ENCODE results near the gene HERC5.
A peak's percentile ranks its signal among the peaks of the same experiment; 100 is the strongest.
"Not testable (repeated sequence)": the region's sequence is repeated elsewhere in the genome, so short reads cannot be mapped to it uniquely, and the experiment has no call there.

The HERC5 gene

DNA sequence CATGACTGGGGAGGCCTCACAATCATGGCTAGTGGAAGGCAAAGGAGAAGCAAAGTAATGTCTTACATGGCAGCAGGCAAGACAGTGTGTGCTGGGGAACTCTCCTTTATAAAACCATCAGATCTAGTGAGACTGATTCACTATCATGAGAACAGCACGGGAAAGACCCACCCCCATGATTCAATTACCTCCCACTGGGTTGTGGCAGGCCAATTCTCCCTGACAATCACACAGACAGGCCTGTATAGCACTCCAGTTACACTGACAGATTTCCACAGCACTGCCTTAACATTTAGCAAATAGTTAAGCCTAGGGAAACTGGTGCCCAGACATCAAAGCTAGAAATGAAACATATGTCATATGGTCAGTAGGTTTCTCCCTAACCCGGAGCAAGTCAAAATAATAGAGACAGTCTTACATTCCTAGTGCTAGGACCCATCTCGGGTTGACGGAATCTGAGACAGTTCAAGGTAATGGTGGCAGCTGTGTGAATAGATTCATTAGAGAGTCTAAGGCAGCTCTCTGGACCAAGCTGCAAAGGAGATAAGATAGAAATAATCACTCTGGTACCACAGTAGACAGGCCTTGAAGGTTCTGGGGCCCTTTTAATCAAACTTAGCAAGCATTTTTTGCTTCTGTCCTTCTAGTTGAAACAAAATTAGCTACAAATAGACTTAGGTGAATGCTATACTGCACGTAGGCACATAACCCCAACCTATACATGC lies 9.4 kb upstream of the HERC5 start:
- no peak for TF ChIP-seq CTCF (conservative IDR thresholded peaks at IDR 0.05; ENCODE audit: low read depth, low read length)

DNA sequence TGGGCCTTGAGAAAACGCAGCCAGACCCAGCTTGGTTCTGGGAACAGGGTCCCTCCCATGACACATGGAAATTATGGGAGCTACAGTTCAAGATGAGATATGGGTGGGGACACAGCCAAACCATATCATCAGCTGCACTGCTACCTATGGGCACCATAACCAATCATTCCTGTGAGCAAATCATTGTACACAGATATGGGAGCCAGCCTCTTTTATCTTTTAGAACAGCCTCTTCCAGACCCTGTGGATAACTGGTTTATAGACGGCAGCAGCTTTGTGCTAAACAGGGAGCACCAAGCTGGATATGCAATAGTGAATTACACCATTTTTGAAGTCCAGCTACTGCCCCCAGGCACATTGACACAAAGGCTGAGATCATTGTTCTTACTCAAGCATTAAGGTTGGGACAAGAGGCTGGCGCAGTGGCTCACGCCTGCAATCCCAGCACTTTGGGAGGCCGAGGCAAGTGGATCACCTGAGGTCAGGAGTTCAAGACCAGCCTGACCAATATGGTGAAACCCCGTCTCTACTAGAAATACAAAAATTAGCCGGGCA lies 8.6 kb upstream of the HERC5 start:
- H3K4me3 ChIP-seq (ENCODE audit: low read depth, low read length); DNase-seq (ENCODE audit: low read depth): not testable (repeated sequence)

More for the DNA sequence above, 9.4 kb upstream of the HERC5 start:
- DNase-seq (ENCODE audit: low read depth): peak; percentile 40
- no peak overlapping the region for H3K4me3 ChIP-seq (ENCODE audit: low read depth, low read length)

DNA sequence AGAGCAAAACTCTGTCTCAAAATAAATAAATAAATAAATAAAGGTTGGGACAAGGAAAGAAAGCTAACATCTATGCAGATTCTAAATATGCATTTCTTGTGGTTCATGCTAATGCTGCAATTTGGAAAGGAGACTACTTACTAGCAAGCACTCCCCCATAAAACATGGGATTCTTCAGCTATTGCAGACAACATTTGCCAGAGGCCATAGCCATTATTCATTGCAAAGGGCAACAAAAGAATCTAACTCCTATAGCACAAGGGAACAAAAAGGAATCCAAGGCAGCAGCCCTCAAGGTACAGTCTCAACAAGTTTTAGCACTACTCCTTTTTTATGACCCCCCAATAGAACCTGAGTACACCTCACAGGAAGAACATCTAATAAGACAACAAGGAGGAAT lies 8.0 kb upstream of the HERC5 start:
- no peak for DNase-seq (ENCODE audit: low read depth)
- H3K4me3 ChIP-seq (ENCODE audit: low read depth, low read length): no peak overlapping the region
- no peak for TF ChIP-seq CTCF (conservative IDR thresholded peaks at IDR 0.05; ENCODE audit: low read depth, low read length)

DNA sequence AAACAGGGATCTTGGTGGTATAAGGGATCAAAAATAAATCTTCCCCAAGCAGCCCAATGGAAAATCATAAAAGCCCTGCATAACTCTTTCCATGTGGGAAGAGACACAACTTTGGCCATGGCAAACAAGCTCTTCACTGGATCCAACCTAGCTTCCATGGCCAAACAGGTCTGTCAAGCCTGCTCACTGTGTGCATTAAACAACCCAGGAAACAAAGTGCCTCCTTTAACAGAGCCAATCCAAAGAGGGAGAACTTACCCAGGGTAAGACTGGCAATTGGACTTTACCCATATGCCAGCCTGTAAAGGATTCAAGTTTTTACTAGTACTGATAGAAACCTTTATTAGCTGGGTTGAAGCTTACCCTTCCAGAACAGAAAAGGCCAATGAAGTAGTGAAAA lies 7.6 kb upstream of the HERC5 start:
- TF ChIP-seq CTCF (conservative IDR thresholded peaks at IDR 0.05; ENCODE audit: low read depth, low read length): no peak

GRCh38 chr4:88451205-88451604 lies 5.7 kb upstream of the HERC5 start:
- H3K4me3 ChIP-seq (ENCODE audit: low read depth, low read length): no peak overlapping the region
- TF ChIP-seq CTCF (conservative IDR thresholded peaks at IDR 0.05; ENCODE audit: low read depth, low read length): no peak
- no peak for DNase-seq (ENCODE audit: low read depth)

More for the DNA sequence above, 7.6 kb upstream of the HERC5 start:
- no peak overlapping the region for H3K4me3 ChIP-seq (ENCODE audit: low read depth, low read length)
- DNase-seq (ENCODE audit: low read depth): no peak

- no peak for TF ChIP-seq CTCF (conservative IDR thresholded peaks at IDR 0.05; ENCODE audit: low read depth, low read length)
- no peak for DNase-seq (ENCODE audit: low read depth)
- H3K4me3 ChIP-seq (ENCODE audit: low read depth, low read length): no peak overlapping the region
Observed at GRCh38 chr4:88452912-88453311, 4.0 kb upstream of the HERC5 start.

- TF ChIP-seq CTCF (conservative IDR thresholded peaks at IDR 0.05; ENCODE audit: low read depth, low read length): no peak
- peak; percentile 34 for DNase-seq (ENCODE audit: low read depth)
- H3K4me3 ChIP-seq (ENCODE audit: low read depth, low read length): peak overlapping the region; percentile 64
Observed at GRCh38 chr4:88457307-88458103, 586 bp downstream of the HERC5 start.

Data from choroid plexus epithelial cell (primary cell).